Right lobe of liver (tissue), 6 donors: ENCODE data around the gene C6orf47. TPM values are rescaled to one million over a fixed set of nuclear protein-coding genes. Genes with fewer than 3 reads are reported as not detected.

Experiments used
- ATAC-seq, 4 donors: fragments of 200-7000 bp; cut with Tn5 transposase; one replicate each; pipeline ENCODE4 v1.9.1; 2020; ENCODE audit warnings: mild to moderate bottlenecking in 4 of 4, moderate library complexity in 4 of 4
- DNase-seq, 3 donors: peaks; one replicate each; pipeline ENCODE4 v3.0.0-alpha.2; 2020
- H3K27ac ChIP-seq, 3 donors: fragments of 200-600 bp; one replicate each; pipeline ENCODE4 v1.8.0; 2022
- H3K27me3 ChIP-seq, 2 donors: fragments of 200-600 bp; one replicate each; pipeline ENCODE4 v1.8.0; 2022
- H3K36me3 ChIP-seq, 4 donors: fragments of 200-600 bp; sonication (generic) in 1 of 4; one replicate each; pipeline versions ENCODE4 v1.5.1 to v1.8.0; 2017 to 2022; ENCODE audit warnings: control low read depth in 1 of 4
- H3K4me1 ChIP-seq, 4 donors: fragments of 200-600 bp; sonication (generic) in 1 of 4; one replicate each; pipeline versions ENCODE4 v1.5.1 to v1.8.0; 2017 to 2022; ENCODE audit warnings: control low read depth in 1 of 4
- H3K4me3 ChIP-seq, 3 donors: fragments of 200-600 bp; one replicate each; pipeline ENCODE4 v1.8.0; 2022
- H3K9me3 ChIP-seq, 4 donors: fragments of 200-600 bp; sonication (generic) in 1 of 4; one replicate each; pipeline versions ENCODE4 v1.5.1 to v1.8.0; 2017 to 2022; ENCODE audit warnings: control low read depth in 1 of 4
- CTCF ChIP-seq, 4 donors: fragments of 200-600 bp in 3 of 4; fragments of 450-650 bp in 1 of 4; IDR thresholded peaks; one replicate each; pipeline versions ENCODE4 v1.5.1 to v1.8.0; 2016 to 2022; ENCODE audit warnings: antibody characterized with exemption in 4 of 4, mild to moderate bottlenecking in 2 of 4
- POLR2A ChIP-seq: fragments of 450-650 bp; IDR thresholded peaks from one replicate; pipeline ENCODE4 v1.6.1; 2017; ENCODE audit warnings: antibody characterized with exemption, mild to moderate bottlenecking
- WGBS: methylation state at CpG from one replicate; pipeline ENCODE4 v1.1.6; 2018; ENCODE audit warnings: low coverage, low lambda C conversion rate; ENCODE audit not compliant: insufficient coverage; ENCODE audit errors: missing lambda C conversion rate; 5-methylcytosine and 5-hydroxymethylcytosine counted together
- intact Hi-C, 2 donors: fragments of 100-400 bp; cut with DNase I; formaldehyde crosslinking; loops; one replicate each; pipeline versions ENCODE4 v1.11.2 to v1.14.1; 2022
- total RNA-seq, 6 experiments: library from RNA; depleted of rRNA in 2 of 6; stranded (reverse); fragments of >200 nt in 2 of 6; fragmentation: NEBNext Ultra II Directional in 3 of 6; extraction: Animal tissue kit (Norgen Biotek cat#: 25700) in 3 of 6; gene quantifications; one replicate each; pipeline versions ENCODE4 v1.1.0 to v1.2.4, GENCODE V29; 2016 to 2023
- donor health status: DM: no; HTN: yes; CAD: no.
- donor health status: DM: no; HTN: no; CAD: no.
- donor health status: DM: no; HTN: no; CAD: no.
- donor health status: DM: no; HTN: yes; CAD: no.
- donor health status: DM: no; HTN: yes; CAD: no.

C6orf47 gene
- total RNA-seq, 6 experiments from 2014 or later, result 6.6 to 8.7 (median 7.6) TPM

GRCh38 chr6:31661262-31662123 lies 915 bp upstream of the C6orf47 start:
- H3K4me3 ChIP-seq, result peak overlapping the region in 1 of 3 donors; percentile 89
- TF ChIP-seq POLR2A, result no peak
- TF ChIP-seq CTCF (IDR thresholded peaks at IDR 0.05), result no peak
- no peaks in the 10 kb centered on the region for H3K27me3 ChIP-seq
- peak overlapping the region in 2 of 3 donors; percentile 64 to 79 for H3K27ac ChIP-seq
- no peak for DNase-seq
- ATAC-seq, result no peak
- peaks cover 1 to 42% (median 14%) of the 10 kb centered on the region in 4 donors for H3K4me1 ChIP-seq
- intact Hi-C loops, result no loop called here
- no peaks in the 10 kb centered on the region for H3K9me3 ChIP-seq
- WGBS, result 63% methylated on average over 6 of the region's 12 CpGs
- peaks cover 0 to 5% (median 1%) of the 10 kb centered on the region in 4 donors for H3K36me3 ChIP-seq

GRCh38 chr6:31659649-31660380 lies 763 bp downstream of the C6orf47 start:
- DNase-seq, result no peak
- Histone ChIP-seq H3K27ac (peak overlapping the region; percentile 59 to 79 (median 64)), H3K4me3 (peak overlapping the region; percentile 51 to 89 (median 73)), H3K4me1 (peaks cover 1 to 57% (median 20%) of the 10 kb centered on the region in 4 donors), H3K9me3 (no peaks in the 10 kb centered on the region), H3K36me3 (peaks cover 0 to 5% (median 1%) of the 10 kb centered on the region in 4 donors), H3K27me3 (no peaks in the 10 kb centered on the region)
- intact Hi-C loops, result no loop called here
- TF ChIP-seq POLR2A (no peak), CTCF (IDR thresholded peaks at IDR 0.05) (no peak)
- peak in 1 of 4 donors; percentile 1 for ATAC-seq
- 33% methylated on average over 4 of the region's 13 CpGs for WGBS

GRCh38 chr6:31658983-31659648 lies 1.5 kb downstream of the C6orf47 start:
- ATAC-seq, result no peak
- intact Hi-C loops, result no loop called here
- TF ChIP-seq CTCF (IDR thresholded peaks at IDR 0.05), result no peak
- no peak for TF ChIP-seq POLR2A
- Histone ChIP-seq H3K4me1 (peaks cover 1 to 60% (median 22%) of the 10 kb centered on the region in 4 donors), H3K36me3 (peaks cover 0 to 5% (median 1%) of the 10 kb centered on the region in 4 donors), H3K4me3 (peak overlapping the region; percentile 51 to 89 (median 73)), H3K27me3 (no peaks in the 10 kb centered on the region), H3K9me3 (no peaks in the 10 kb centered on the region), H3K27ac (no peak overlapping the region)
- 74% methylated on average over 5 of the region's 13 CpGs for WGBS
- DNase-seq, result no peak

- ATAC-seq, result no peak
- WGBS, result 78% methylated on average over 4 of the region's 4 CpGs
- no peak overlapping the region for H3K4me3 ChIP-seq
- intact Hi-C loops, result no loop called here
- no peaks in the 10 kb centered on the region for H3K27me3 ChIP-seq
- peaks cover 0 to 60% (median 18%) of the 10 kb centered on the region in 4 donors for H3K4me1 ChIP-seq
- no peak for DNase-seq
- no peaks in the 10 kb centered on the region for H3K9me3 ChIP-seq
- TF ChIP-seq POLR2A, result no peak
- TF ChIP-seq CTCF (IDR thresholded peaks at IDR 0.05), result no peak
- no peak overlapping the region for H3K27ac ChIP-seq
- peaks cover 0 to 5% (median 1%) of the 10 kb centered on the region in 4 donors for H3K36me3 ChIP-seq
These were observed 2.4 kb downstream of the C6orf47 start for GRCh38 chr6:31658158-31658688.
